HEK293 (cell line): ENCODE measurements around the gene ZP4.

Experiments
- CTCF ChIA-PET: fragments of 350-600 bp; formaldehyde crosslinking; extraction: SDS; loops from one replicate; lab custom pipeline; 2021; ENCODE audit warnings: antibody characterized with exemption; lab: Yijun Ruan, JAX
- POLR2A ChIA-PET: fragments of 300-600 bp; formaldehyde crosslinking; extraction: SDS; loops from one replicate; lab custom pipeline; 2020; ENCODE audit warnings: antibody characterized with exemption, inconsistent platforms; lab: Yijun Ruan, JAX
- H3K27ac ChIP-seq: fragments of 200-500 bp; sonication (Bioruptor generic); 2 replicates; pipeline ENCODE4 v1.5.1; 2014; ENCODE audit warnings: low read depth, low read length, control low read depth, inconsistent platforms; ENCODE audit errors: extremely low read depth
- H3K36me3 ChIP-seq, 2 experiments: fragments of 200-500 bp in 1 of 2; sonication (Bioruptor generic) in 1 of 2; 1 replicate in 1 of 2; 2 replicates in 1 of 2; pipeline ENCODE4 v1.5.1; 2014 to 2017; ENCODE audit warnings: inconsistent platforms in 2 of 2, low read length in 2 of 2; ENCODE audit not compliant: control insufficient read depth in 2 of 2, insufficient read depth in 1 of 2
- H3K4me1 ChIP-seq: fragments of 200-500 bp; sonication (Bioruptor generic); 2 replicates; pipeline ENCODE4 v1.5.1; 2014; ENCODE audit warnings: mild to moderate bottlenecking, low read length, inconsistent platforms; ENCODE audit not compliant: control insufficient read depth, insufficient read depth
- H3K4me3 ChIP-seq: 2 replicates; pipeline ENCODE4 v1.5.1; 2011; ENCODE audit warnings: low read depth, mild to moderate bottlenecking, control low read depth, low read length, moderate library complexity
- H3K9me3 ChIP-seq: fragments of 200-500 bp; sonication (Bioruptor generic); 2 replicates; pipeline ENCODE4 v1.5.1; 2014; ENCODE audit warnings: low read depth, low read length, inconsistent platforms; ENCODE audit not compliant: control insufficient read depth, insufficient read depth
- BCL11A ChIP-seq: fragments of 450-650 bp; formaldehyde crosslinking; IDR thresholded peaks from 2 replicates; pipeline ENCODE4 v1.5.1; 2016; ENCODE audit warnings: low read depth, missing biosample characterization, missing genetic modification characterization
- BCL11B ChIP-seq: fragments of 450-650 bp; formaldehyde crosslinking; IDR thresholded peaks from 2 replicates; pipeline ENCODE4 v1.5.1; 2016; ENCODE audit warnings: low read depth, missing biosample characterization, missing genetic modification characterization
- FEZF1 ChIP-seq: fragments of 450-650 bp; formaldehyde crosslinking; IDR thresholded peaks from 2 replicates; pipeline ENCODE4 v1.5.1; 2016; ENCODE audit warnings: missing biosample characterization, missing genetic modification characterization
- KLF9 ChIP-seq: fragments of 450-650 bp; formaldehyde crosslinking; IDR thresholded peaks from 2 replicates; pipeline ENCODE4 v1.5.1; 2016; ENCODE audit warnings: missing biosample characterization, missing genetic modification characterization, low read depth
- PRDM1 ChIP-seq: fragments of 450-650 bp; formaldehyde crosslinking; IDR thresholded peaks from 2 replicates; pipeline ENCODE4; 2016; ENCODE audit warnings: missing biosample characterization, missing genetic modification characterization
- YY2 ChIP-seq: fragments of 450-650 bp; formaldehyde crosslinking; IDR thresholded peaks from 2 replicates; pipeline ENCODE4 v1.5.1; 2016; ENCODE audit warnings: missing biosample characterization, missing genetic modification characterization
- ZBTB20 ChIP-seq: fragments of 450-650 bp; formaldehyde crosslinking; IDR thresholded peaks from 2 replicates; pipeline ENCODE4 v1.5.1; 2016; ENCODE audit warnings: missing biosample characterization, missing genetic modification characterization
- ZNF223 ChIP-seq: fragments of 450-650 bp; formaldehyde crosslinking; IDR thresholded peaks from 2 replicates; pipeline ENCODE4 v1.5.1; 2016; ENCODE audit warnings: missing biosample characterization, missing genetic modification characterization
- ZNF266 ChIP-seq: fragments of 450-650 bp; formaldehyde crosslinking; IDR thresholded peaks from 2 replicates; pipeline ENCODE4 v1.5.1; 2016; ENCODE audit warnings: missing biosample characterization, missing genetic modification characterization, low read depth
- ZNF341 ChIP-seq: fragments of 450-650 bp; formaldehyde crosslinking; IDR thresholded peaks from 2 replicates; pipeline ENCODE4; 2016; ENCODE audit warnings: low read depth, missing biosample characterization, missing genetic modification characterization
- ZNF423 ChIP-seq: fragments of 450-650 bp; formaldehyde crosslinking; IDR thresholded peaks from 2 replicates; pipeline ENCODE4 v1.5.1; 2016; ENCODE audit warnings: missing biosample characterization, missing genetic modification characterization
- ZNF473 ChIP-seq: fragments of 450-650 bp; formaldehyde crosslinking; IDR thresholded peaks from 2 replicates; pipeline ENCODE4 v1.5.1; 2017; ENCODE audit warnings: missing biosample characterization, missing genetic modification characterization
- ZNF544 ChIP-seq: fragments of 450-650 bp; formaldehyde crosslinking; IDR thresholded peaks from 2 replicates; pipeline ENCODE4 v1.5.0; 2017; ENCODE audit warnings: missing biosample characterization, missing genetic modification characterization
- ZNF560 ChIP-seq: fragments of 450-650 bp; formaldehyde crosslinking; IDR thresholded peaks from 2 replicates; pipeline ENCODE4 v1.5.1; 2017; ENCODE audit warnings: missing biosample characterization, missing genetic modification characterization, borderline replicate concordance
- TF ChIP-seq, protein P1 (sequence below): fragments of 450-650 bp; IDR thresholded peaks from 2 replicates; pipeline ENCODE4 v1.5.1; 2018; ENCODE audit warnings: missing biosample characterization, missing genetic modification characterization
- TF ChIP-seq, protein P2 (sequence below): fragments of 450-650 bp; formaldehyde crosslinking; IDR thresholded peaks from 2 replicates; pipeline ENCODE4 v1.5.1; 2016; ENCODE audit warnings: missing biosample characterization, missing genetic modification characterization
- TF ChIP-seq, protein P3 (sequence below): fragments of 450-650 bp; formaldehyde crosslinking; IDR thresholded peaks from 2 replicates; pipeline ENCODE4 v1.5.1; 2016; ENCODE audit warnings: missing biosample characterization, missing genetic modification characterization, borderline replicate concordance
- TF ChIP-seq, protein P4 (sequence below): fragments of 450-650 bp; formaldehyde crosslinking; IDR thresholded peaks from 2 replicates; pipeline ENCODE4 v1.5.1; 2017; ENCODE audit warnings: missing biosample characterization, missing genetic modification characterization

ZP4 gene

DNA sequence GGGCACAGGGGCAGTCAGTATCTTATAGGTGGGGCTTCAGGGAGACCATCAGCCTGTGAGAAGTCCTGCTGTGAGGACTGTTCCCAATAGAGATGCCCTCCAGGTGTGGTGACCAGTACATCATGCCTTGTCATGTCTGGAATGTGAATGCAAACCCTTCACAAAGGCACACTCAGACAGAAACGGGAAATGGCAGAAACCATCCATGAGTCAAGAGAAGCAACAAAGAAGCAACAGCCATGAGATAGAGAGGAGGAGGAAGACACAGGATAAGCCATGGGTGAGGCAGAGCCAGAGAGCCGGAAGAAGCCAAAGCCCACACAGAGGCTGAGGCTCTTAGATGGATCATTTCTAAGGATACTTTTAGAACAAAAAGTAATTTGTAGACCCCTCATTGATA lies 20.1 kb upstream of the ZP4 start:
- Histone ChIP-seq H3K4me1 (no peaks in the 10 kb centered on the region), H3K9me3 (no peaks in the 10 kb centered on the region), H3K4me3 (no peak overlapping the region), H3K27ac (no peak overlapping the region), H3K36me3 (no peaks in the 10 kb centered on the region)
- ChIA-PET CTCF (interaction anchor here (0.7 to 2.6 kb wide), 4 partner anchors 10 to 60 kb away, joined by 3 to 13 read pairs (median 6); no protein-coding TSS in a partner anchor), POLR2A (no interaction called here)
- TF ChIP-seq, protein P1, sequence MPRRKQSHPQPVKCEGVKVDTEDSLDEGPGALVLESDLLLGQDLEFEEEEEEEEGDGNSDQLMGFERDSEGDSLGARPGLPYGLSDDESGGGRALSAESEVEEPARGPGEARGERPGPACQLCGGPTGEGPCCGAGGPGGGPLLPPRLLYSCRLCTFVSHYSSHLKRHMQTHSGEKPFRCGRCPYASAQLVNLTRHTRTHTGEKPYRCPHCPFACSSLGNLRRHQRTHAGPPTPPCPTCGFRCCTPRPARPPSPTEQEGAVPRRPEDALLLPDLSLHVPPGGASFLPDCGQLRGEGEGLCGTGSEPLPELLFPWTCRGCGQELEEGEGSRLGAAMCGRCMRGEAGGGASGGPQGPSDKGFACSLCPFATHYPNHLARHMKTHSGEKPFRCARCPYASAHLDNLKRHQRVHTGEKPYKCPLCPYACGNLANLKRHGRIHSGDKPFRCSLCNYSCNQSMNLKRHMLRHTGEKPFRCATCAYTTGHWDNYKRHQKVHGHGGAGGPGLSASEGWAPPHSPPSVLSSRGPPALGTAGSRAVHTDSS (tag by site-specific recombination) = no peak
- TF ChIP-seq ZNF544 (tag by site-specific recombination) (no peak), BCL11A (tag by site-specific recombination) (no peak), YY2 (tag by site-specific recombination) (no peak), BCL11B (tag by site-specific recombination) (no peak), ZBTB20 (tag by site-specific recombination) (no peak), ZNF423 (tag by site-specific recombination) (no peak), PRDM1 (tag by site-specific recombination) (no peak), ZNF223 (tag by site-specific recombination) (no peak), ZNF473 (tag by site-specific recombination) (no peak), ZNF560 (no peak), FEZF1 (tag by site-specific recombination) (no peak), ZNF341 (tag by site-specific recombination) (no peak), KLF9 (tag by site-specific recombination) (no peak), ZNF266 (no peak)
- TF ChIP-seq, protein P2, sequence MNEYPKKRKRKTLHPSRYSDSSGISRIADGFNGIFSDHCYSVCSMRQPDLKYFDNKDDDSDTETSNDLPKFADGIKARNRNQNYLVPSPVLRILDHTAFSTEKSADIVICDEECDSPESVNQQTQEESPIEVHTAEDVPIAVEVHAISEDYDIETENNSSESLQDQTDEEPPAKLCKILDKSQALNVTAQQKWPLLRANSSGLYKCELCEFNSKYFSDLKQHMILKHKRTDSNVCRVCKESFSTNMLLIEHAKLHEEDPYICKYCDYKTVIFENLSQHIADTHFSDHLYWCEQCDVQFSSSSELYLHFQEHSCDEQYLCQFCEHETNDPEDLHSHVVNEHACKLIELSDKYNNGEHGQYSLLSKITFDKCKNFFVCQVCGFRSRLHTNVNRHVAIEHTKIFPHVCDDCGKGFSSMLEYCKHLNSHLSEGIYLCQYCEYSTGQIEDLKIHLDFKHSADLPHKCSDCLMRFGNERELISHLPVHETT (tag by site-specific recombination) = no peak
- TF ChIP-seq, protein P3, sequence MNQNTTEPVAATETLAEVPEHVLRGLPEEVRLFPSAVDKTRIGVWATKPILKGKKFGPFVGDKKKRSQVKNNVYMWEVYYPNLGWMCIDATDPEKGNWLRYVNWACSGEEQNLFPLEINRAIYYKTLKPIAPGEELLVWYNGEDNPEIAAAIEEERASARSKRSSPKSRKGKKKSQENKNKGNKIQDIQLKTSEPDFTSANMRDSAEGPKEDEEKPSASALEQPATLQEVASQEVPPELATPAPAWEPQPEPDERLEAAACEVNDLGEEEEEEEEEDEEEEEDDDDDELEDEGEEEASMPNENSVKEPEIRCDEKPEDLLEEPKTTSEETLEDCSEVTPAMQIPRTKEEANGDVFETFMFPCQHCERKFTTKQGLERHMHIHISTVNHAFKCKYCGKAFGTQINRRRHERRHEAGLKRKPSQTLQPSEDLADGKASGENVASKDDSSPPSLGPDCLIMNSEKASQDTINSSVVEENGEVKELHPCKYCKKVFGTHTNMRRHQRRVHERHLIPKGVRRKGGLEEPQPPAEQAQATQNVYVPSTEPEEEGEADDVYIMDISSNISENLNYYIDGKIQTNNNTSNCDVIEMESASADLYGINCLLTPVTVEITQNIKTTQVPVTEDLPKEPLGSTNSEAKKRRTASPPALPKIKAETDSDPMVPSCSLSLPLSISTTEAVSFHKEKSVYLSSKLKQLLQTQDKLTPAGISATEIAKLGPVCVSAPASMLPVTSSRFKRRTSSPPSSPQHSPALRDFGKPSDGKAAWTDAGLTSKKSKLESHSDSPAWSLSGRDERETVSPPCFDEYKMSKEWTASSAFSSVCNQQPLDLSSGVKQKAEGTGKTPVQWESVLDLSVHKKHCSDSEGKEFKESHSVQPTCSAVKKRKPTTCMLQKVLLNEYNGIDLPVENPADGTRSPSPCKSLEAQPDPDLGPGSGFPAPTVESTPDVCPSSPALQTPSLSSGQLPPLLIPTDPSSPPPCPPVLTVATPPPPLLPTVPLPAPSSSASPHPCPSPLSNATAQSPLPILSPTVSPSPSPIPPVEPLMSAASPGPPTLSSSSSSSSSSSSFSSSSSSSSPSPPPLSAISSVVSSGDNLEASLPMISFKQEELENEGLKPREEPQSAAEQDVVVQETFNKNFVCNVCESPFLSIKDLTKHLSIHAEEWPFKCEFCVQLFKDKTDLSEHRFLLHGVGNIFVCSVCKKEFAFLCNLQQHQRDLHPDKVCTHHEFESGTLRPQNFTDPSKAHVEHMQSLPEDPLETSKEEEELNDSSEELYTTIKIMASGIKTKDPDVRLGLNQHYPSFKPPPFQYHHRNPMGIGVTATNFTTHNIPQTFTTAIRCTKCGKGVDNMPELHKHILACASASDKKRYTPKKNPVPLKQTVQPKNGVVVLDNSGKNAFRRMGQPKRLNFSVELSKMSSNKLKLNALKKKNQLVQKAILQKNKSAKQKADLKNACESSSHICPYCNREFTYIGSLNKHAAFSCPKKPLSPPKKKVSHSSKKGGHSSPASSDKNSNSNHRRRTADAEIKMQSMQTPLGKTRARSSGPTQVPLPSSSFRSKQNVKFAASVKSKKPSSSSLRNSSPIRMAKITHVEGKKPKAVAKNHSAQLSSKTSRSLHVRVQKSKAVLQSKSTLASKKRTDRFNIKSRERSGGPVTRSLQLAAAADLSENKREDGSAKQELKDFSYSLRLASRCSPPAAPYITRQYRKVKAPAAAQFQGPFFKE (tag by site-specific recombination) = no peak
- TF ChIP-seq, protein P4, sequence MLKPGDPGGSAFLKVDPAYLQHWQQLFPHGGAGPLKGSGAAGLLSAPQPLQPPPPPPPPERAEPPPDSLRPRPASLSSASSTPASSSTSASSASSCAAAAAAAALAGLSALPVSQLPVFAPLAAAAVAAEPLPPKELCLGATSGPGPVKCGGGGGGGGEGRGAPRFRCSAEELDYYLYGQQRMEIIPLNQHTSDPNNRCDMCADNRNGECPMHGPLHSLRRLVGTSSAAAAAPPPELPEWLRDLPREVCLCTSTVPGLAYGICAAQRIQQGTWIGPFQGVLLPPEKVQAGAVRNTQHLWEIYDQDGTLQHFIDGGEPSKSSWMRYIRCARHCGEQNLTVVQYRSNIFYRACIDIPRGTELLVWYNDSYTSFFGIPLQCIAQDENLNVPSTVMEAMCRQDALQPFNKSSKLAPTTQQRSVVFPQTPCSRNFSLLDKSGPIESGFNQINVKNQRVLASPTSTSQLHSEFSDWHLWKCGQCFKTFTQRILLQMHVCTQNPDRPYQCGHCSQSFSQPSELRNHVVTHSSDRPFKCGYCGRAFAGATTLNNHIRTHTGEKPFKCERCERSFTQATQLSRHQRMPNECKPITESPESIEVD (tag by site-specific recombination) = no peak
